ENCODE data around the gene PCNP. TPM values are rescaled to one million over a fixed set of nuclear protein-coding genes. Genes with fewer than 3 reads are reported as not detected.
A peak's percentile ranks its signal among the peaks of the same experiment; 100 is the strongest.

The PCNP gene
- total and polyA plus RNA-seq, 2 experiments from 2014 or later: 134 to 185 TPM

- Histone ChIP-seq H2AFZ (peak within 1 kb of the TSS; percentile 40; the same call in 1 of the 2 replicates), H3K4me1 (ENCODE audit: insufficient read depth) (peaks cover 16% of the 10 kb centered on the region), H3K27ac (ENCODE audit: low read depth) (peak within 1 kb of the TSS; percentile 94), H3F3A (replicated peaks; ENCODE audit: low read depth) (peaks cover 12% of the 10 kb centered on the region; the same call in 1 of the 2 replicates), H3K79me2 (replicated peaks; ENCODE audit: insufficient read depth) (peaks cover 48% of the 10 kb centered on the region), H3K36me3 (ENCODE audit: insufficient read depth) (peaks cover 20% of the 10 kb centered on the region), H3K27me3 (ENCODE audit: insufficient read depth) (no peaks in the 10 kb centered on the region), H3K9me2 (ENCODE audit: insufficient read depth) (no peaks in the 10 kb centered on the region), H3K4me2 (peak within 1 kb of the TSS; percentile 99), H3K4me3 (peak within 1 kb of the TSS; percentile 92), H4K20me1 (replicated peaks; ENCODE audit: insufficient read depth) (peaks cover 44% of the 10 kb centered on the region)
- DNase-seq (ENCODE audit: low spot score) (peak; percentile 98), ATAC-seq (peak; percentile 99)
- peaks cover 18% of the 10 kb centered on the region for H3K4me1 Mint-ChIP-seq
- peaks cover 41% of the 10 kb centered on the region for H3K36me3 Mint-ChIP-seq (ENCODE audit: low read depth)
- H3K27ac Mint-ChIP-seq: peak within 1 kb of the TSS; percentile 99
- TF ChIP-seq ZNF462 (CRISPR knock-in tag; IDR thresholded peaks at IDR 0.05): no peak
- peak; percentile 90 for TF ChIP-seq POLR2AphosphoS5 (IDR thresholded peaks at IDR 0.05; ENCODE audit: low read depth)
- peak; percentile 97 for TF ChIP-seq CREB1 (CRISPR knock-in tag; IDR thresholded peaks at IDR 0.05; ENCODE audit: low read depth)
- TF ChIP-seq ETS1 (IDR thresholded peaks at IDR 0.05): peak; percentile 88
- TF ChIP-seq STAT1 (IDR thresholded peaks at IDR 0.05; ENCODE audit: unreplicated experiment): no peak
- TF ChIP-seq ZNF331 (CRISPR knock-in tag; IDR thresholded peaks at IDR 0.05; ENCODE audit: low read depth): no peak
- no peak for TF ChIP-seq EZH2 (IDR thresholded peaks at IDR 0.05; ENCODE audit: low read depth, unreplicated experiment)
- no peak for TF ChIP-seq CTCF (conservative IDR thresholded peaks at IDR 0.05; ENCODE audit: low read depth in 2 of 2)
- TF ChIP-seq NANOG (IDR thresholded peaks at IDR 0.05; ENCODE audit: borderline replicate concordance): 0 out of 2 replicates have a peak, but pooled peaks have one; percentile 30
- TF ChIP-seq EZH2phosphoT487 (IDR thresholded peaks at IDR 0.05; ENCODE audit: unreplicated experiment): no peak
- no peak for TF ChIP-seq REST (IDR thresholded peaks at IDR 0.05; ENCODE audit: unreplicated experiment)
- TF ChIP-seq ZNF114 (CRISPR knock-in tag; IDR thresholded peaks at IDR 0.05): no peak
- no peak for TF ChIP-seq JUNB (IDR thresholded peaks at IDR 0.05; ENCODE audit: unreplicated experiment)
- H3K4me3 Mint-ChIP-seq: peak within 1 kb of the TSS; percentile 99
- peaks cover 5% of the 10 kb centered on the region; the same call in 2 of the 3 replicates for H3K9me3 Mint-ChIP-seq
- peaks cover 13% of the 10 kb centered on the region for H3K27me3 Mint-ChIP-seq (ENCODE audit: insufficient read depth, low read depth, poor library complexity)
Measured at GRCh38 chr3:101561630-101562328, 12.2 kb upstream of the PCNP start, which contains the start of gene TRMT10C. TSS of gene TRMT10C (plus strand) at chr3:101561868. CDS start at chr3:101564782, 2,914 bp downstream.
